Mammary epithelial cell (primary cell): ENCODE measurements around the gene SMCHD1.

Experiments
- EZH2 ChIP-seq: IDR thresholded peaks from 2 replicates; pipeline ENCODE4 v1.6.1; 2012; ENCODE audit warnings: low read length, inconsistent platforms, borderline replicate concordance
- TF ChIP-seq, protein P1 (sequence below), 2 donors: IDR thresholded peaks in 1 of 2; conservative IDR thresholded peaks in 1 of 2; 2 replicates each; pipeline ENCODE4 v1.5.1; 2011 to 2012; ENCODE audit warnings: inconsistent platforms in 2 of 2, low read length in 2 of 2, mild to moderate bottlenecking in 2 of 2, control low read depth in 1 of 2, low read depth in 1 of 2; ENCODE audit not compliant: insufficient read depth in 1 of 2; ENCODE audit errors: extremely low read depth in 1 of 2

DNA sequence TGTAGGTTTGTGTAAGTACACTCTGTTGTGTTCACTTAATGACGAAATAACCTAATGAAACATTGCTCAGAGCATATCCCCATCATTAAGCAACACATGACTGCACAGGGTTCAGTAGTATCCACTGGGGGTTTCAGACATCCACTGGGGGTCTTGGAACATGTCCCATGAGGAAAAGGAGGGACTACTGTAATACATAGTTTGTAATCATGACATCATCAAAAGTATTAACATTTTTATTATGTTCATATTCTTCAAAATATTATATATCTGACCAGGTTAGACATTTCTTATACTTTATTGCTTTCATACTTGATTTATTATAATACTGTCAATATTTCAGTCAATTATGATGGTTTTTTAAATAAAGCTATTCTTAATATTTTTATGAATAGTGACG lies 136.9 kb downstream of the SMCHD1 start:
- TF ChIP-seq, protein P1, sequence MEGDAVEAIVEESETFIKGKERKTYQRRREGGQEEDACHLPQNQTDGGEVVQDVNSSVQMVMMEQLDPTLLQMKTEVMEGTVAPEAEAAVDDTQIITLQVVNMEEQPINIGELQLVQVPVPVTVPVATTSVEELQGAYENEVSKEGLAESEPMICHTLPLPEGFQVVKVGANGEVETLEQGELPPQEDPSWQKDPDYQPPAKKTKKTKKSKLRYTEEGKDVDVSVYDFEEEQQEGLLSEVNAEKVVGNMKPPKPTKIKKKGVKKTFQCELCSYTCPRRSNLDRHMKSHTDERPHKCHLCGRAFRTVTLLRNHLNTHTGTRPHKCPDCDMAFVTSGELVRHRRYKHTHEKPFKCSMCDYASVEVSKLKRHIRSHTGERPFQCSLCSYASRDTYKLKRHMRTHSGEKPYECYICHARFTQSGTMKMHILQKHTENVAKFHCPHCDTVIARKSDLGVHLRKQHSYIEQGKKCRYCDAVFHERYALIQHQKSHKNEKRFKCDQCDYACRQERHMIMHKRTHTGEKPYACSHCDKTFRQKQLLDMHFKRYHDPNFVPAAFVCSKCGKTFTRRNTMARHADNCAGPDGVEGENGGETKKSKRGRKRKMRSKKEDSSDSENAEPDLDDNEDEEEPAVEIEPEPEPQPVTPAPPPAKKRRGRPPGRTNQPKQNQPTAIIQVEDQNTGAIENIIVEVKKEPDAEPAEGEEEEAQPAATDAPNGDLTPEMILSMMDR (conservative IDR thresholded peaks at IDR 0.05 in 1 of 2, IDR thresholded peaks at IDR 0.05 in 1 of 2; ENCODE audit: extremely low read depth in 1 of 2, insufficient read depth in 1 of 2, low read depth in 1 of 2, low read length in 2 of 2) = no peak
- TF ChIP-seq EZH2 = no peak
